22Rv1 (cell line): ENCODE results near the gene INO80.

Source experiments
- H3K27ac ChIP-seq: fragments of 450-650 bp; 2 replicates; pipeline ENCODE4 v1.5.1; 2017
- CTCF ChIP-seq: fragments of 450-650 bp; IDR thresholded peaks from 2 replicates; pipeline ENCODE4 v1.5.1; 2017; ENCODE audit warnings: mild to moderate bottlenecking
- ZFX ChIP-seq: fragments of 450-650 bp; IDR thresholded peaks from 2 replicates; pipeline ENCODE4 v1.6.1; 2017; ENCODE audit warnings: antibody characterized with exemption, borderline replicate concordance

Gene INO80

GRCh38 chr15:41013691-41014414 lies 102.2 kb downstream of the INO80 start:
- no peak overlapping the region for H3K27ac ChIP-seq
- TF ChIP-seq CTCF: no peak
- TF ChIP-seq ZFX: no peak

GRCh38 chr15:41011055-41011815 lies 104.8 kb downstream of the INO80 start:
- TF ChIP-seq ZFX (no peak), CTCF (no peak)
- H3K27ac ChIP-seq: no peak overlapping the region

- no peak overlapping the region for H3K27ac ChIP-seq
- TF ChIP-seq CTCF (no peak), ZFX (no peak)
Observed at GRCh38 chr15:41010345-41010744, 105.7 kb downstream of the INO80 start.

GRCh38 chr15:41006479-41006878 lies 109.6 kb downstream of the INO80 start:
- no peak overlapping the region for H3K27ac ChIP-seq
- TF ChIP-seq CTCF (no peak), ZFX (no peak)

DNA sequence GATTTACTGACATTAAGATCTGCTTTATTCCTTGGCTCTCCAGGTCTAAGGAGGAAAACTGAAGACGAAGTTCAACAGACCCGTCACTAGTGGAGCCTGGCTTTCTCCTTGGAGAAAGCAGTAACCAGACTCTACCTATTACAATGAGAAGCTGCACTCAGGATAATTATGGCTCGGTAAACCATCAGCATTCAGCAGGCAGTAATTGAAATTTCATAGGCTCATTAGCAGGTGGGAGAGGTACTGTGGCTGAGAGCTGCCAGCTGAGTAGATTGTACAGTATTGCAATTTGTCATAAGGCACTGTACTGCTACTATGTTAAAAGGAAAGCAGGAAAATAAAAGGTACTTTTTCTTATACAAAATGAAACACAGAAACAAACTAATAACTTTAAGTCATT lies 111.6 kb downstream of the INO80 start:
- no peak overlapping the region for H3K27ac ChIP-seq
- TF ChIP-seq CTCF: no peak

GRCh38 chr15:41001524-41002214 lies 114.4 kb downstream of the INO80 start:
- TF ChIP-seq ZFX (no peak), CTCF (no peak)
- H3K27ac ChIP-seq: peak overlapping the region; percentile 38

GRCh38 chr15:40999190-40999589 lies 116.9 kb downstream of the INO80 start:
- no peak overlapping the region for H3K27ac ChIP-seq
- TF ChIP-seq CTCF (no peak), ZFX (no peak)
